Neural crest cell (in vitro differentiated cells): Measurements from ENCODE around the gene TSC22D3. TPM values are rescaled to one million over a fixed set of nuclear protein-coding genes. Genes with fewer than 3 reads are reported as not detected.
"Not testable (repeated sequence)": the region's sequence is repeated elsewhere in the genome, so short reads cannot be mapped to it uniquely, and the experiment has no call there.

Source experiments
- DNase-seq: peaks from one replicate; pipeline ENCODE4 v3.0.0; 2021; ENCODE audit warnings: low read depth, mixed read lengths, low spot score
- H3K27ac Mint-ChIP-seq: one replicate; pipeline ENCODE4 v1.8.0; 2021; ENCODE audit warnings: mild to moderate bottlenecking, mixed read lengths; ENCODE audit not compliant: unreplicated experiment
- H3K27me3 Mint-ChIP-seq: 2 replicates; pipeline ENCODE4 v1.8.0; 2021; ENCODE audit warnings: low read depth, mild to moderate bottlenecking, mixed read lengths
- H3K36me3 Mint-ChIP-seq: 2 replicates; pipeline ENCODE4 v1.8.0; 2021; ENCODE audit warnings: low read depth, mild to moderate bottlenecking, mixed read lengths
- H3K4me1 Mint-ChIP-seq: 2 replicates; pipeline ENCODE4 v1.8.0; 2021; ENCODE audit warnings: mixed read lengths
- H3K4me3 Mint-ChIP-seq: one replicate; pipeline ENCODE4 v1.8.0; 2021; ENCODE audit warnings: mild to moderate bottlenecking, mixed read lengths
- H3K9me3 Mint-ChIP-seq: 2 replicates; pipeline ENCODE4 v1.8.0; 2021; ENCODE audit warnings: mixed read lengths
- CTCF ChIP-seq: fragments of 200-600 bp; sonication (generic); conservative IDR thresholded peaks from 2 replicates; pipeline ENCODE4 v1.5.0; 2021; ENCODE audit warnings: antibody characterized with exemption, mild to moderate bottlenecking
- total RNA-seq: library from RNA; stranded (reverse); gene quantifications from 2 replicates; pipeline ENCODE4 v1.2.1, GENCODE V29; 2021

Gene TSC22D3
- total RNA-seq, 1 donor from 2014 or later: 22.3 TPM

- no peaks in the 10 kb centered on the region for H3K36me3 Mint-ChIP-seq
Measured at GRCh38 chrX:107691024-107691448, 84.6 kb downstream of the TSC22D3 start.

GRCh38 chrX:107687445-107687844 is 88.1 kb downstream of the TSC22D3 start:
- no peak for DNase-seq
- H3K4me1 Mint-ChIP-seq: peaks cover 9% of the 10 kb centered on the region
- TF ChIP-seq CTCF: no peak
- no peaks in the 10 kb centered on the region for H3K36me3 Mint-ChIP-seq
- no peaks in the 10 kb centered on the region for H3K27me3 Mint-ChIP-seq
- no peaks in the 10 kb centered on the region for H3K9me3 Mint-ChIP-seq
- no peak overlapping the region for H3K4me3 Mint-ChIP-seq
- no peak overlapping the region for H3K27ac Mint-ChIP-seq

More at GRCh38 chrX:107691024-107691448, 84.6 kb downstream of the TSC22D3 start:
- no peaks in the 10 kb centered on the region for H3K9me3 Mint-ChIP-seq
- H3K4me3 Mint-ChIP-seq: no peak overlapping the region
- peaks cover 9% of the 10 kb centered on the region for H3K4me1 Mint-ChIP-seq
- H3K27ac Mint-ChIP-seq: no peak overlapping the region
- H3K27me3 Mint-ChIP-seq: no peaks in the 10 kb centered on the region
- TF ChIP-seq CTCF: no peak
- DNase-seq: no peak

- Mint-ChIP-seq H3K27me3 (no peaks in the 10 kb centered on the region), H3K36me3 (no peaks in the 10 kb centered on the region), H3K4me1 (peaks cover 9% of the 10 kb centered on the region), H3K27ac (no peak overlapping the region), H3K9me3 (no peaks in the 10 kb centered on the region), H3K4me3 (no peak overlapping the region)
- DNase-seq: no peak
- TF ChIP-seq CTCF: no peak
Measured at GRCh38 chrX:107686792-107687191, 88.8 kb downstream of the TSC22D3 start.

- Mint-ChIP-seq H3K4me3 (no peak overlapping the region), H3K27me3 (no peaks in the 10 kb centered on the region), H3K27ac (no peak overlapping the region), H3K9me3 (peaks cover under 1% of the 10 kb centered on the region), H3K36me3 (no peaks in the 10 kb centered on the region), H3K4me1 (peaks cover 9% of the 10 kb centered on the region)
- no peak for DNase-seq
- no peak for TF ChIP-seq CTCF
Measured at GRCh38 chrX:107686026-107686425, 89.6 kb downstream of the TSC22D3 start.

- H3K36me3 Mint-ChIP-seq, H3K9me3 Mint-ChIP-seq, H3K27ac Mint-ChIP-seq, H3K4me1 Mint-ChIP-seq, DNase-seq, H3K27me3 Mint-ChIP-seq, H3K4me3 Mint-ChIP-seq: not testable (repeated sequence)
Measured at GRCh38 chrX:107685586-107685985, 90.0 kb downstream of the TSC22D3 start.

GRCh38 chrX:107684956-107685385 is 90.6 kb downstream of the TSC22D3 start:
- Mint-ChIP-seq H3K9me3 (peaks cover 5% of the 10 kb centered on the region), H3K4me3 (no peak overlapping the region), H3K4me1 (peaks cover 9% of the 10 kb centered on the region), H3K36me3 (peaks cover 4% of the 10 kb centered on the region), H3K27ac (no peak overlapping the region), H3K27me3 (no peaks in the 10 kb centered on the region)
- TF ChIP-seq CTCF: no peak
- no peak for DNase-seq
